Middle frontal gyrus (tissue), 1 donor: ENCODE results near the gene BANF2.
"Not testable (repeated sequence)": the region's sequence is repeated elsewhere in the genome, so short reads cannot be mapped to it uniquely, and the experiment has no call there.

Experiments used
- DNase-seq: peaks from one replicate; pipeline ENCODE4 v3.0.0-alpha.2; 2015; ENCODE audit warnings: low spot score; ENCODE audit errors: extremely low spot score

Gene BANF2

DNA sequence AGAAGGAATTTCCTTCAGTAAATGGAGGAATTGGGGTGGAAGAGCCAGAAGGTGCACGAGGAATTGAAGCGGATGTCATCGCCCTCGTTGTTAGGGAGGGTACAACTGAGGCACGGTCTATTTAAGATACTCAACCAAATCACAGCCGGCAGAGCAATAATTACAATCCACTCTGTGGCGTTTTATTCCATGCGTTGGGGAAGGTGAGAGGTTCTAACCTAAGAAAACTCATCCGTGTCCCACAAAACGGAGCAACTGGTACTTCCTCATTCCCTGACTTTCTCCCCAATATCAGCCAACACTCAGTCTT, 16.9 kb upstream of the BANF2 start:
- DNase-seq: no peak

DNA sequence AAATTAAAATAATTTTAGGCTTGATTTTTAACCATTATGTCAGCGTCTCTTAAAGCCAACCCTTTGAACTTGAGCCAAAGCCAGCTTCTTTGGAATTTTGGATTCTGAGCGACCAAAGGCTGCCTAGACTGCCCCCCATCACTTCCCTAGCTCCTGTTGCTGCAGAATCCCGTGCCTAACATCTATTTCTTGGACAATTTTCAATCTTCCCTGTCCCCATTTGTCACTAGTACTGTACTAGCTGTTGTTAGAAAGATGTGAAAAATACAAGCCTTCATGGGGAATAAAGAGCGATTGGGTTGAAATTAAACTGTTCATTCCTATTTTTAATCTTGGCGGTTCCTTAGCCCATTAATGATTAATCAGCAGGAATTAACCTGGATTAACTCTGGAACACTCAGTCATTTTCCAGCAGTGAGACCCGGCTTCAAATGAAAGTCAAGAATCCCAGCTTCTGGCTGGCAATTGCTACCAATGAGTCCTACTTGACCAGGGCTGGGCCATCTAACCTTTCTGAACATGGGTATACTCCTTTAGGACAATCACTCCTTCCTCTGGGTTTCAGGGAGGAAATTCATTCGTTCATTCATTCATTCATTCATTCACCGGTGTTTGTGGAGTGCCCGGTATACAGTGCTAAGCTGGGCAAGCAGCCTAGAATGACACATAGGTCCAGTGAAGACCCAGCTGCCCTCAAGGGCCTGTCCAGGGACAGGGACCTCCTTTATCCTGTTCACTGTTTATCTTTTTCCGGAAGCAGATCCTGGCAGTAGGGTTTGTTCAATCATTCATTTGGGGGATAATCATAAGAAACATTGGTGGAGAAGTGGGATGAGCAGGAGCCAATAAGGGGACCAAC, 16.3 kb upstream of the BANF2 start:
- DNase-seq: no peak

DNA sequence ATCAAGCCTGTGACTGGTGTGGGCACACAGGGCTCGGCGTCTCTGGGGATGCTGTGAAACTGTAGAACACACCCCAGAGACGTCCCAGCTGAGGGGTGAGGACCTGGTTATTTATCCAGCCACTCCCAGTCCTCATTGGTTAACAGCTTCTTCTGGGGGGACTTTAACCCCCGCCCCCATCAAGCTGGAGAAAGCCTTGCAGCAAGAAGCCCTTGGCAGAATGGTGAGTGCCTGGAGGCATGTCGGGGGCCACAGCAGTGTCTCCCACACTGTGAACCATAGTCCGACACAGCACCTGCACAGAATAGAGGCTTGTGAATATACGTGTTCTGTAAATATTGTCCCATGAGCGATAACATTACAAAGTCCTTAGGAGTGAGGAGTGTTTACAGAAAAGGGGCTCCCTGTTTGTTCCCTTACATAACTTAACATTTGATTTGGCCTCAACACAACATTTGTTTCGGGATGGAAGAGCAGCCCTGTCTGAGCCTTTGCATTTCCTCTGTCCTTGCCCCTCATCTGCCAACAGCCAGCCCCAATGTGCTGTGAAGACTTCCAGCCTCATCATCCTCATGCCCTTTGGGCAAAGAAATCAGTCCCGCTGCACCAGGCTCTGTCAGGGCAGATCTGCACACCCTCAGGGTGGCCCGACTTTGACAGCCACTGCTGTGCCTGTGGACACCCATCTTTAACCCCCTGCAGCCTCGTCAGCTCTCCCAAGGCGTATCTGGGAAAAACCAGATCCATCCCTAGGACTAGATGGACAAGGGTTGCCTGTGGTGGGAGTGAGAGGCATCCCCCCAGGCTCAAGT, 15.5 kb upstream of the BANF2 start:
- no peak for DNase-seq

DNA sequence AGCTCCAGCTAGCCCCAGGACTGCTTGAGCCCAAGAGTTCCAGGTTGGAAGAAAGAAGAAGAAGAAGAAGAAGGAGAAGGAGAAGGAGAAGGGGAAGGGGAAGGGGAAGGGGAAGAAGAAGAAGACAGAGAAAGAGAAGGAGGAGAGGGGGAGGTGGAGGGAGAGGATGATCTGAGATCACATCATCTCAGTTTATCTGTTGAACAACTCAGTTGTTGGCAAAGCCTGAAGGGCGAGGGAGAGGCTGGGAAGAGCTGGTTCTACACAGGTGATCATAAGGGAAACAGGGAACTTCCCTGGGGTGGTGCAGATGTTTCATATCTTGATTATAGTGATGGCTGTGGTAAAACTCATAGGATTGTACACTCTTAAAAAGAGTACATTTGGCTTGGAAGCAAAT, 14.6 kb upstream of the BANF2 start:
- DNase-seq: no peak

DNA sequence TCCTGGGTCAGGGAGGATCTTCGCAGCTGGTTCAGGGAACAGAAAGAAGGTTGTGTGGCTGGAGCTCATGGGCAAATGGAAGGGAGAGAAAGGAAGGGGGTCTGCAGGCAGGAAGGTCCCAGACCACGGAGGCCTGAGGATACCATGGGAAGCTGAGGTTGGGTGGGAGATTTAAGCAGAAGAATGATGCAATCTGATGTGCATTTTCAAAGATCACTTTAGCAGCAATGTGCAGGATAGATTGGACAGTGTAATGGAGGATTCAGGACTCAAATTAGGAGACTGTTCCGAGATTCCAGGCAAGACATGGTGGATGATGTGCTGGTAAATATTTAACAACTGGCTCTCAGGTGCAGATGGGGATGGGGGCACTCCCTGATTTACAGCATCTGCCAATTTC, 12.0 kb upstream of the BANF2 start:
- DNase-seq: no peak

DNA sequence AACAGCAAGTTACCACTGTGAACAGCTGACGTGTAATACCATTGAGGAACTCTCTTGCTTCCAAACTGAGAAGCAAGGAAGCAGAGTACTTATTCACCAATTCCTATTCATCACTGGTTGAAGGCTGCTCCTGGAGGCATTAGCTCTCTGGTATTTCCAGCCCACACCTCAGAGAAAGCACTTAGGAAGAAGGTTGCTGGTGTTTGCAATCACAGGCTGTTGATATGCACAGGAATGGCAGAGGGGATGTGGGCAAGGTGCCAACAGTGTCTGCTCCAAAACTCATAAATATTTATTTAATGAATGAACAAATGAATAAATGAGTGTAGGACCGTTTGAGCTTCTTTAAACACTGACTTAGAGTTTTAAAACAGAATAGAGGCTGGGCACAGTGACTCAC, 10.8 kb upstream of the BANF2 start:
- DNase-seq: no peak

DNA sequence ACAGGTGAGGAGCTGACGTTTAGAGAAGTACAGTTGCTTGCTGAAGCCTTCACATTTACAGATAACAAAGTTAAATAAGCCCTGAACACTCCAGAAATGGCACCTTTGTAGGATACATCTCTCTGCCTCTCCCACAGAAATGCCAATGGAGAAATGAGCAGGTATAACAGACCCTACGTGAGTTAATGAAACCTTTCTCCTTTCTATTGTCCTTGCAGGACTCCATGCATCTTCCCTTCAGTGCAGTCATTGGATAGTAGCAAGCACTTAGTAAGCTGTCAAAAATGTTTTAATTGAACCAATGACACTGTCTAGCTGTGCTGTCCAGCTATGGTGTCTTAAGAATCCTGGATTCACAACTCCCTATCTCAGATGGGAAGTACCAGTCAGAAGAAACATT, 9.6 kb upstream of the BANF2 start:
- DNase-seq: no peak

DNA sequence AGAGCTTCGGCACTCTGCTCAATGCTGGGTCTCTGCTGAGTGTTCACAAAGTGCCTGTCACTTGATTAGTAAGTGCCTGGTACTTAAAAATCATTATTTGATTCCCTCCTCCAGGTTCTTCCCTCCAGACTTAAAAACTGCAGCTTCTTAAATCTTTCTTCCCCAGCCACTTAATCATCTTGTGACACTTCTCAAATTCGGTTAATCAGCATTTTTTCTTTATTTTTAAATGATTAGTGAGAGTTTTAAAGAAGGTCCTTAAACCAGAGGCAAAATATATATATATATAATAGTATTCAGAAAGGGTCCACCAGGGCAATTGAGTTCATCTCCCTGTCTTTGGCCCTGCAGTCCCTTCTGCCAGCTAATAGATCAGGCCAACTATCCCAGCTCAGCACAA, 8.0 kb upstream of the BANF2 start:
- DNase-seq: no peak

DNA sequence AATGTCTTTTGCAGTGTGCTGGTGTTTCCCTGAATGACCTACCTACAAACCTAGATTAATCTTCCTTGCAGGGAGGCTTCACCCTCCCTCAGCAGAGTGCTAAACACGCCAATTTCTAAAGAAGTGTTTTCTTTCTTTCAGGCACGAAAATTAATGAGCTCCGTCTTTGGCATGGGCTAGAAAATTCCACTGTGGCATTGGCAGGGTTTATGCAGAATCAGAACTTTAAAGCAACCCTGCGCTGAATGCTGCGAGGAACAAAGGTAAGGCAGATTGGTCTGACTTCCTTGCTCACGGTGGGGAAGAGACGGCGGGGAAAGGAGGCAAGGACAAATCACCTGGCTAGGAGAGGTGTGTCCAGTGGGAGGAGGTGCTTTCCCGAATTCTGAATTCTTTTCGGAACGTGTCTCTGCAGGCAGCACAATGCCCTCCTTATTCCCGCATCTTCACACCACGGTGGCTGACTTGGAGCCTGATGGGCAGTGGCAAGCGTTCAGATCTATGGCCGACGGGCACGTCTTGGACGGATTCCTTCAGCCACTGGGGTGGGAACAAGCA, 6.2 kb upstream of the BANF2 start:
- no peak for DNase-seq

DNA sequence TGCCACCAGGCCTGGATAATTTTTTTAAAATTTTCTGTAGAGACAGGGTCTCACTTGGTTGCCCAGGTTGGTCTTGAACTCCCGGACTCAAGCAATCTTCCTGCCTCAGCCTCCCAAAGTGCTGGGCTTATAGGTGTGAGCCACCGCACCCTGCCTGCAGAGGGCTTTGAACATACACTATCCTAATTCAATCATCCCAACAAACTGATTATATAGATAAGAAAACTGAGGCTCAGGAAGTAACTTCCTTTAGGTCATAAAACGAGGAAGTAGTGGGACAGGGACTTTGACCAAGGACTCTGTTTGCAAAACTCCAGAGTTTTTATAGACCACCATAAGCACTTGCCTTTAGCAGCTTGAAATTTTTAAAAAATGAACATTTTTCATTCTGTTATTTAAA, 5.0 kb upstream of the BANF2 start:
- no peak for DNase-seq

DNA sequence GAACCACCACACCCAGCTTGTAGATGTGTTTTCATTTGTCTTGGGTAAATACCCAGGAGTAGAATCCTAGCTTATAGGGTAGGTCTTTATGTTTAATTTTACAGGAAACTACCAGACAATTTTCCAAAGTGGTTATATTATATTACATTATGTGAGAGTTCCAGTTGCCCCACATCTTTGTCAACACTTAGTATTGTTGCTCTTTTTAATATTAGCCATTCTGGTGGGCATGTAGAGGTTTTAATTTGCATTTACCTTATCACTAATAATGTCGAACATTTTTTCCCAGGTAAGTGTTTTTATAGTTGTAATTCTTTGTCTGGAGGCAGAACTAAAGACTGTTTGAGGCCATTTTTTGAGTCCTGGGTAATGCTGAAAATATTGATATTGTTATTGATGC, 3.5 kb upstream of the BANF2 start:
- DNase-seq: no peak

DNA sequence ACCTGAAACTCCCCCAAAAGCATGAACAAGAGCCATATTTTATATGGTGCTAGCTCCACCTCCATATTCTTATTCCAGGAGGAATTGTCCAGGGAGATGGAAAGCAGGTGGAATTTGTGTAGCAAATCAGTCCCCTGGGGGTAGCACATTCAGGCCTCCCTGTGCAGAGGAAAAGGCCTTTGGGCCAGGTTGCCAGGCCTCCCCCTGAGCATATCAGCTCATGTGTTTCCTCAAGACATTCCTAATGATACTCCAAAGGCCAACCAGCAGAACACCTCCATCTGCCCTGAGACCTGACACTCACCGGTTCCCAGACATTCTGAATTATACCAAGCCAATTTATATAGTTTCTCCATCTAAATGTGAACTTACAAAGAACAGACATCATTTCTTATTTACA, 2.6 kb upstream of the BANF2 start:
- DNase-seq: no peak

DNA sequence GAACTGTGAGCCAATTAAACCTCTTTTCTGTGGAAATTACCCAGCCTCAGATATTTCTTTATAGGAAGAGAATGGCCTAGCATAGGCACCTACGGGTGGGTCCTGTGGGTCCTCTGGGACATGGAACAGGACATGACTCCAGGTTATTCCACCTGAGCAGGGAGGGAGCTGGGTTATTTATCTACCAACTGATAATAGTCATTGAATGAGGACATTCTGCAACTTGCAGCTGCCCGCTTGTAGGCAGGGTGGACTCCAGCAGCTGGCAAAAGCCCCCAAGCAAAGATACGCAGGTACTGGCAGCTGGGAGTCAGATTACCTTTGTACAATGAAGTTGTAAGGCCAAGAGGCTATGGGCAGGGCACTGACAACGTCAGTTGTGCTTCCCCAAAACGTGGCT, 1.4 kb upstream of the BANF2 start:
- DNase-seq: no peak

DNA sequence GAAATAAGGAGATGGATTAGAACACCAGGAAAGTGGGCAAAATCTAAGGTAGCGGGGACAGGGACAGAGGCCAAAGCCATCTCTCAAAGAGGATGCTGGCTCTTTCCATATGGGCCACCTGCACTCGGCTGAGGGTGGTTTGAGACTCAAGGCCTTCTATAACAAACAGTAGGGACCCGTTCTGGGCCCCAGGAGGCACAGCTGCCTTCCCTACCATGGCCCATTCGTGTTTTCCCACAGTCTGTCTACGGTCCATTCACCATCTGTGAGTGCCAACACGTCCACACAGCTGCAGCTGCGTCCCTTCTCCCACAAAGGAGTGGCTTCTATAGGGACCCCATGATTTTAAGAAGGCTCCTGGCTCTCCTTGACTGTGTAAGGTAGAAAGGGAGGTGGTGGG, 871 bp downstream of the BANF2 start:
- DNase-seq: no peak

DNA sequence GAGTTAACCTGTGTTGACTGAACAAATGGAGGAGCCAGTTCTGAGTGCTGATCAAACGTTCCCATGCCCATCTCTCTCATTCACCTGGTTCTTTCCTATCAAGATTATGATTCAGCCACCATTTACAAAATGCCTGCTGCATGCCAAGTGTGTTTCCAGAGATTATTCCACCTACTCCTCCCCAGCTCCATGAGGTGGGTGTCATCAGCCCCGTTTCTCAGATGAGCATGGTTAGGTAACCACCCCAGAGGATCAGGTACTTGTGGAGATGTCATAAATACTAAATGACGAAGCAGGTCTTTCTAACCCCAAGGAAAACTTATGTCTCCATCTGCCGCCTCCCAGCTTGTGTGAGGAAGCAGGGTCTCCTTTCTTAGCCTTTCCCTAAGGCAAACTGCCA, 2.1 kb downstream of the BANF2 start:
- no peak for DNase-seq

DNA sequence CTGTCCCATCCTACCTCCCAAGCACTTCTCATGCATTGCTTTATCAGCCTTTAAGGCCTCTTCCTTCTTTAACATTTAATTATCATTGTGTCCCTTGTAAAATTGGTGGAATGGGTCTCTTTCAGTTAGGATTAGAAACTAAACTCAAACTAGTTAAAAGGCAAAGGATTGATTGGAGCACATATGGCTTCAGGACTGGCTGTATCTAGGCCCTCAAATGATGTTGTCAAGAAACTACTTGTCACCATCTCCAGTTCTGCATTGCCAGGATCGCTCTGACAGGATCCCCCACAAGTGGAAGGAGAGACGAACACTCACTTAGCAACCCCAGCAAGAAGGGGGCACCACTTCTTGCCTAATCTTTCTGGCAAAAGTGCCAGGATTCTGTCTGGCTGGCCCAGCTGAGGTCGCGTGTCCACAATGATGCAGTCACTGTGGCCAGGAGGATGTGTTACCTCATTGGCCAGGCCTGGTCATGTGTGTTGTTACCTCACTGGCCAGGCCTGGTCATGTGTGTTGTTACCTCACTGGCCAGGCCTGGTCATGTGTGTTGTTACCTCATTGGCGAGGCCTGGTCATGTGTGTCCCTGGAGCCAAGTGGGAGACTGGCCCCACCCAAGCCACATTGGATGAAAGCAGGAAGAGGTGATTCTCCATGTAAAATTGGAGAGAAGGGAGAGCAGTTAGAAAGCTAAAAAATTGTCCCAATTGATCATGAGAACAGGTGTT, 5.0 kb downstream of the BANF2 start:
- DNase-seq: no peak

DNA sequence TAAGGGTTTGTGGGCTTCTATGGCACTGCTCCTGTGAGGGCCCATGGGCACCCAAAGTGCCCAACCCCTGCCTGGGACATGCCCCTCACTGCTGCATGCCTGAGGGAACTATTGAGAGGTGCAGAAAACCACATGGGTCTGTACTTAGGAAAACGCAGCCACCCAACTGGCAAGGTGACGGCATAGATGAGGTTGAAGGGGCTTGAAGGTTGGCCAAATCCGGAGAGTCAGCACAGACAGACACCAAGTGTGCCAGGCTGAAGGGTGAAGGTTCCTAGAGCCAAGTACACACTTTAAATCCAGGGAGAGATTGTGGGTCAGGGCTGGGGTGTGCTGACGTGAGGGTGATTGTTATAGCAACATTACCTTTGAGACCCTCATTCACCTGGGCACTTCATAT, 6.2 kb downstream of the BANF2 start:
- no peak for DNase-seq

DNA sequence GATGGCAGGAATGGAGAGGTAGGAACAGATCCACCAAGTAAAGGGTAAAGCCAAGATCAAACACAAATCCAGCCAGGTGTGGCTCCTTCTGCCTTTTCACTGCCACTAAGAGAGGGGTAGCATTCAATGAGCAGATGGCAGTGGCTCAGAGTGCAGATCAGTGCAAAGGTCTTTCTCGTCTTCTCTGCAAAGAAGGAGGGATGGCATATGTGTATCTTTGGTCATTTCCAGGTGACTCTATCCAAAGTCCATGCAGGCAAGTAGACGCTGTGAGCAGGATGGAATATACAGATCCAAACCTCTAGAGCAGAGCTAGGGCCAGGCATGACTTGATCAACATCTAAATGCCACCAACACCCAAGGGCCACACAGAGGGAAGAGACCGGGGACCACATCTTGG, 6.9 kb downstream of the BANF2 start:
- no peak for DNase-seq

DNA sequence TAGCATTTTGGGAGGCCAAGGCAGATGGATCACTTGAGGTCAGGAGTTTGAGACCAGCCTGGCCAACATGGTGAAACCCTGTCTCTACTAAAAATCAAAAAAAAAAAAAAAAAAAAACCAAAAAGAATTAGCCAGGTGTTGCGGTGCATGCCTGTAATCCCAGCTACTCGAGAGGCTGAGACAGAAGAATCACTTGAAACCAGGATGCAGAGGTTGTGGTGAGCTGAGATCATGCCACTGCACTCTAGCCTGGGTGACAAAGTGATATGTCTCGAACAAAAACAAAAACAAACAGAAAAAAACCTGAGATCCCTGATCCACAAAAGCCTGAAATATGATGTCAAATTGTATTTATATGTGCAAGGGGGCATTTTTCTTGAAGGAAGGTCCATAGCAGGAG, 8.2 kb downstream of the BANF2 start:
- DNase-seq: not testable (repeated sequence)

DNA sequence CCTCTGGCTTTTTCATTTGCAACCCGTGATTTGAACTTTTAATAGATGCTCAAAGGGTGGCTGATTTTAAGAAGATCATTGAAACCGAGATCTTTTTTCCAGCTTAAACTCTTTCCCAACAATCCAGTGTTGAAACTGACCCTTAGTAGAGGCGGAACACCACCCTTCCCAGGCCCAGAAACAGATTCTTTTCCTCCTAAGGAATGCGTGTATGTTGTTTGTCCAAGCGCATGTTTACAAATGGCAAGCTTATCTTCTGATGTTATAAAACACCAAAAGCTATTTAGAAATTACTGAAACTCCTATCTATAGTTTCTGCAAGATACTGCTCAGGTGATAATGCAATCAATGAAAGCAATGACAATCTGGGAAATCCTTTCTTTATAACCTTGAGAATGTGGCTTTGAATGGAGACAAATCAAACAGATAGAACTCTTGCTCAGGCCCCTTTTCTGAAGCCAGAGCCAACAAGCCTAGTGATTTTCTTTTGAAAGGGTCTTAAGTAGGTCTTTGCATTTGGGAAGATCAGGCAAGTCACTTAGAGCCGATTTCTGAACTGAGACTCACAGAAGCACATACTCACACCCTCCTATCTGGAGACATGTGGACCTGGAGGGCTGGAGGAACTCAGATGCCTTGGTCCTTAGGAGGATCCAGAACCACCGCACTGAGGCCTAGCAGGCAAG, 9.1 kb downstream of the BANF2 start:
- DNase-seq: no peak
